ENCODE measurements around the gene COL26A1.
"Not testable (repeated sequence)": the region's sequence is repeated elsewhere in the genome, so short reads cannot be mapped to it uniquely, and the experiment has no call there.

Gene COL26A1

GRCh38 chr7:101332026-101332425 lies 30.6 kb upstream of the COL26A1 start:
- TF ChIP-seq, protein P1, sequence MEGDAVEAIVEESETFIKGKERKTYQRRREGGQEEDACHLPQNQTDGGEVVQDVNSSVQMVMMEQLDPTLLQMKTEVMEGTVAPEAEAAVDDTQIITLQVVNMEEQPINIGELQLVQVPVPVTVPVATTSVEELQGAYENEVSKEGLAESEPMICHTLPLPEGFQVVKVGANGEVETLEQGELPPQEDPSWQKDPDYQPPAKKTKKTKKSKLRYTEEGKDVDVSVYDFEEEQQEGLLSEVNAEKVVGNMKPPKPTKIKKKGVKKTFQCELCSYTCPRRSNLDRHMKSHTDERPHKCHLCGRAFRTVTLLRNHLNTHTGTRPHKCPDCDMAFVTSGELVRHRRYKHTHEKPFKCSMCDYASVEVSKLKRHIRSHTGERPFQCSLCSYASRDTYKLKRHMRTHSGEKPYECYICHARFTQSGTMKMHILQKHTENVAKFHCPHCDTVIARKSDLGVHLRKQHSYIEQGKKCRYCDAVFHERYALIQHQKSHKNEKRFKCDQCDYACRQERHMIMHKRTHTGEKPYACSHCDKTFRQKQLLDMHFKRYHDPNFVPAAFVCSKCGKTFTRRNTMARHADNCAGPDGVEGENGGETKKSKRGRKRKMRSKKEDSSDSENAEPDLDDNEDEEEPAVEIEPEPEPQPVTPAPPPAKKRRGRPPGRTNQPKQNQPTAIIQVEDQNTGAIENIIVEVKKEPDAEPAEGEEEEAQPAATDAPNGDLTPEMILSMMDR (IDR thresholded peaks at IDR 0.05), result no peak
- no peak for TF ChIP-seq ZFX (IDR thresholded peaks at IDR 0.05; ENCODE audit: borderline replicate concordance)
- H3K27ac ChIP-seq, result no peak overlapping the region

- TF ChIP-seq ZFX (IDR thresholded peaks at IDR 0.05; ENCODE audit: borderline replicate concordance), result no peak
- TF ChIP-seq, protein P1 (IDR thresholded peaks at IDR 0.05), result no peak
- H3K27ac ChIP-seq, result no peak overlapping the region
Measured at GRCh38 chr7:101333912-101334311, 28.8 kb upstream of the COL26A1 start.

DNA sequence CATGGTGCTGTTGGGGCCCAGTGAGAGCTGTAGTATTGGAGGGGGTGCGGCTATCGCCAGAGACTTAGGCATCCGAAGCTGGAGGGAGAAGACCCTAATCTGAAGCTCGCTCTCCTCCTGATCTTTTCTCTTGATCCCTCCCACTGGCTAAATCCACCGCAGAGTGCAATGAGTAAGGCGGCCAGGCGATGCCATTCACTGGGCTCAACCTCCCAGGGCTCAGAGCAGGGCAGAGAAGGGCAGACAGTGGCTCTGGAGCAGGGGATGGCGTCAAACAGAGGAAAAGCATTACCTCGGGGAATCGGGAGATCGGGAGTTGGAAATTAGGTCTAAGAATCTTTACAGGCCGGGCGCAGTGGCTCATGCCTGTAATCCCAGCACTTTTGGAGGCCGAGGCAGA lies 22.3 kb upstream of the COL26A1 start:
- TF ChIP-seq, protein P1 (IDR thresholded peaks at IDR 0.05), result no peak
- no peak for TF ChIP-seq ZFX (IDR thresholded peaks at IDR 0.05; ENCODE audit: borderline replicate concordance)
- no peak overlapping the region for H3K27ac ChIP-seq

DNA sequence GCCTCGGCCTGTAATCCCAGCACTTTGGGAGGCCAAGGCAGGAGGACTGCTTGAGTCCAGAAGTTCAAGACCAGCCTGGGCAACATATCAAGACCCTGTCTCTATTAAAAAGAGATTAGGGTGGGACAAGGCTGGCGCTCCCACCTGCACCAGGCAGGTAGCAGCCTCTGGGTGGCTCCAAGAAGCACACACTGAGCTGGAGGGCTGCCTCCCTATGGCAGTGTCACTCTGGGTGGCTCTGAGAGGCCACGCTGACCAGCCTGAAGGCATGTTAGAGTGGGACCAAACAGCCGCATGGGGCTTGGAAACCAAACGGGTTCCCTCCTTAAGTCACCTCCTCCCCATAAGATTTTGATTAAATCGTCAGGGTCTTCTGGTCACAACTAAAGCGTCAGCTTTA lies 19.8 kb upstream of the COL26A1 start:
- H3K27ac ChIP-seq, result no peak overlapping the region
- TF ChIP-seq, protein P1 (IDR thresholded peaks at IDR 0.05), result no peak
- no peak for TF ChIP-seq ZFX (IDR thresholded peaks at IDR 0.05; ENCODE audit: borderline replicate concordance)

GRCh38 chr7:101347477-101347876 lies 15.2 kb upstream of the COL26A1 start:
- H3K27ac ChIP-seq, result no peak overlapping the region
- TF ChIP-seq ZFX (IDR thresholded peaks at IDR 0.05; ENCODE audit: borderline replicate concordance), result no peak
- TF ChIP-seq, protein P1 (IDR thresholded peaks at IDR 0.05), result no peak

GRCh38 chr7:101348456-101349067 lies 14.1 kb upstream of the COL26A1 start:
- not testable (repeated sequence) for H3K27ac ChIP-seq

DNA sequence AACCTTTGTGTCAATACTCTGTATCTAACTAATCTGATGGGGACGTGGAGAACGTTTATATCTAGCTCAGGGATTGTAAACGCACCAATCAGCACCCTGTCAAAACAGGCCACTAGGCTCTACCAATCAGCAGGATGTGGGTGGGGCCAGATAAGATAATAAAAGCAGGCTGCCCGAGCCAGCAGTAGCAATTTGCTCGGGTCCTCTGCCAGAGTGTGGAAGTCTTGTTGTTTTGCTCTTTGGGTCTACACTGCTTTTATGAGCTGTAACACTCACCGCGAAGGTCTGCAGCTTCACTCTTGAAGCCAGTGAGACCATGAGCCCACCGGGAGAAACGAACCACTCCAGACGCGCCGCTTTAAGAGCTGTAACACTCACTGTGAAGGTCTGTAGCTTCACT lies 13.4 kb upstream of the COL26A1 start:
- H3K27ac ChIP-seq, result not testable (repeated sequence)

DNA sequence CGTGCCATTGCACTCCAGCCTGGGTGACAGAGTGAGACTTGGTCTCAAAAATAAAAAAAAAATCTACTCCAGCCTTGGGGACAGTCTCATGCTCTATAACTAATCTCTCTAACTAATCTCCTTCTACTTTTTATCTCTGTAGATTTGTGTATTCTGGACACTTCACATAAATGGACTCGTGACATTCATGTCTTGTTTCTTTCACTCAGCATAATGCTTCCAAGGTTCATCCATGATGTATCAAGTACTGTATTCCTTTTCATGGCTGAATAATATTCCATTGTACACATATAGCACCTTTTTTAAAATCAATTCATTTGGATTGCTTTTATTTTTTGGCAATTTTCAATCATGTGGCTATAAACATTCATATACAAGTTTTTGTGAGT lies 9.8 kb upstream of the COL26A1 start:
- peak overlapping the region; percentile 52 for H3K27ac ChIP-seq
- TF ChIP-seq, protein P1 (IDR thresholded peaks at IDR 0.05), result no peak
- TF ChIP-seq ZFX (IDR thresholded peaks at IDR 0.05; ENCODE audit: borderline replicate concordance), result no peak
